WTC11 (cell line): ENCODE measurements around the gene FAM107B. TPM values are rescaled to one million over a fixed set of nuclear protein-coding genes. Genes with fewer than 3 reads are reported as not detected.

ENCODE experiments used
- ATAC-seq: fragments of 200-7000 bp; cut with Tn5 transposase; 2 replicates; pipeline ENCODE4 v1.10.0; 2021; ENCODE audit warnings: mild to moderate bottlenecking, moderate library complexity
- CTCF ChIA-PET: fragments of 300-600 bp; sonication (Branson Sonifier 250); formaldehyde crosslinking; loops from one replicate; lab custom pipeline; 2021; ENCODE audit warnings: antibody characterized with exemption; lab: Charles Lee
- POLR2A ChIA-PET: fragments of 350-600 bp; sonication (Branson Sonifier 250); formaldehyde crosslinking; loops from one replicate; lab custom pipeline; 2021; ENCODE audit warnings: antibody characterized with exemption; lab: Charles Lee
- DNase-seq: peaks from one replicate; pipeline ENCODE4 v3.0.0; 2021; ENCODE audit warnings: low spot score
- H3K27ac Mint-ChIP-seq: 2 replicates; pipeline ENCODE4 v1.8.0; 2021; ENCODE audit warnings: mixed read lengths
- H3K27me3 Mint-ChIP-seq: 2 replicates; pipeline ENCODE4 v1.8.0; 2021; ENCODE audit warnings: low read depth, mild to moderate bottlenecking, moderate library complexity, mixed read lengths
- H3K36me3 Mint-ChIP-seq: 2 replicates; pipeline ENCODE4 v1.8.0; 2021; ENCODE audit warnings: mixed read lengths
- H3K4me1 Mint-ChIP-seq: 2 replicates; pipeline ENCODE4 v1.8.0; 2022; ENCODE audit warnings: mixed read lengths
- H3K4me3 Mint-ChIP-seq: 2 replicates; pipeline ENCODE4 v1.8.0; 2021; ENCODE audit warnings: mild to moderate bottlenecking, moderate library complexity, mixed read lengths
- H3K9me3 Mint-ChIP-seq: 2 replicates; pipeline ENCODE4 v1.8.0; 2021; ENCODE audit warnings: mixed read lengths
- AFF4 ChIP-seq: sonication (generic); formaldehyde crosslinking; IDR thresholded peaks from 2 replicates; pipeline ENCODE4 v1.8.1; 2023; ENCODE audit warnings: mild to moderate bottlenecking, missing genetic modification reagents, borderline replicate concordance
- ARID4B ChIP-seq: sonication (generic); formaldehyde crosslinking; IDR thresholded peaks from 2 replicates; pipeline ENCODE4 v1.8.0; 2023; ENCODE audit warnings: missing genetic modification reagents, mild to moderate bottlenecking, borderline replicate concordance
- CREM ChIP-seq: sonication (generic); formaldehyde crosslinking; IDR thresholded peaks from 2 replicates; pipeline ENCODE4 v1.8.1; 2022; ENCODE audit warnings: mild to moderate bottlenecking, missing genetic modification reagents, moderate library complexity
- ESRRA ChIP-seq: sonication (generic); formaldehyde crosslinking; IDR thresholded peaks from 2 replicates; pipeline ENCODE4 v1.8.1; 2022; ENCODE audit warnings: mild to moderate bottlenecking, missing genetic modification reagents, borderline replicate concordance
- FOXP4 ChIP-seq: sonication (generic); formaldehyde crosslinking; IDR thresholded peaks from 2 replicates; pipeline ENCODE4 v1.8.0; 2022; ENCODE audit warnings: mild to moderate bottlenecking, missing genetic modification reagents
- JAZF1 ChIP-seq: fragments of 250-450 bp; sonication (Bioruptor Pico); IDR thresholded peaks from 2 replicates; pipeline ENCODE4 v1.9.0; 2021; ENCODE audit warnings: moderate library complexity, mild to moderate bottlenecking, inconsistent platforms
- JUN ChIP-seq: sonication (generic); formaldehyde crosslinking; IDR thresholded peaks from 2 replicates; pipeline ENCODE4 v1.8.0; 2023; ENCODE audit warnings: mild to moderate bottlenecking, missing genetic modification reagents
- MXD4 ChIP-seq: fragments of 250-450 bp; sonication (Bioruptor Pico); IDR thresholded peaks from 2 replicates; pipeline ENCODE4 v1.8.0; 2021; ENCODE audit warnings: mild to moderate bottlenecking, moderate library complexity, borderline replicate concordance
- NFYB ChIP-seq: sonication (generic); formaldehyde crosslinking; conservative IDR thresholded peaks from 2 replicates; pipeline ENCODE4 v1.8.0; 2022; ENCODE audit warnings: low read depth, missing genetic modification reagents
- NR1H2 ChIP-seq: sonication (generic); formaldehyde crosslinking; IDR thresholded peaks from 2 replicates; pipeline ENCODE4 v1.9.0; 2021; ENCODE audit warnings: mild to moderate bottlenecking, moderate library complexity, missing genetic modification reagents
- OVOL2 ChIP-seq: fragments of 250-450 bp; sonication (Bioruptor Pico); IDR thresholded peaks from 2 replicates; pipeline ENCODE4 v1.9.0; 2021; ENCODE audit warnings: mild to moderate bottlenecking, borderline replicate concordance
- RELA ChIP-seq: sonication (generic); formaldehyde crosslinking; IDR thresholded peaks from 2 replicates; pipeline ENCODE4 v1.8.1; 2022; ENCODE audit warnings: missing genetic modification reagents, mild to moderate bottlenecking, borderline replicate concordance
- SP1 ChIP-seq: sonication (generic); formaldehyde crosslinking; conservative IDR thresholded peaks from 2 replicates; pipeline ENCODE4 v1.8.1; 2022; ENCODE audit warnings: missing genetic modification reagents
- ZMAT4 ChIP-seq: fragments of 250-450 bp; sonication (Bioruptor Pico); IDR thresholded peaks from 2 replicates; pipeline ENCODE4 v1.9.0; 2021; ENCODE audit warnings: mild to moderate bottlenecking
- ZNF121 ChIP-seq: sonication (generic); formaldehyde crosslinking; IDR thresholded peaks from 2 replicates; pipeline ENCODE4 v1.8.0; 2023; ENCODE audit warnings: missing genetic modification reagents
- total RNA-seq: library from RNA; stranded (reverse); gene quantifications from 3 replicates; pipeline ENCODE4 v1.2.3, GENCODE V29; 2021
- TF ChIP-seq, protein P1 (sequence below): sonication (generic); formaldehyde crosslinking; IDR thresholded peaks from 2 replicates; pipeline ENCODE4 v1.8.1; 2022; ENCODE audit warnings: mild to moderate bottlenecking, missing genetic modification reagents, moderate library complexity, borderline replicate concordance
- TF ChIP-seq, protein P2 (sequence below): sonication (generic); formaldehyde crosslinking; IDR thresholded peaks from 2 replicates; pipeline ENCODE4 v1.8.1; 2022; ENCODE audit warnings: mild to moderate bottlenecking, moderate library complexity, missing genetic modification reagents

The FAM107B gene
- total RNA-seq, 1 experiment from 2014 or later: 22.4 TPM

- Mint-ChIP-seq H3K27me3 (no peaks in the 10 kb centered on the region), H3K36me3 (no peaks in the 10 kb centered on the region), H3K27ac (no peak overlapping the region), H3K9me3 (no peaks in the 10 kb centered on the region; the same call in 1 of the 2 replicates), H3K4me3 (no peak overlapping the region), H3K4me1 (peaks cover 40% of the 10 kb centered on the region)
- TF ChIP-seq, protein P1, sequence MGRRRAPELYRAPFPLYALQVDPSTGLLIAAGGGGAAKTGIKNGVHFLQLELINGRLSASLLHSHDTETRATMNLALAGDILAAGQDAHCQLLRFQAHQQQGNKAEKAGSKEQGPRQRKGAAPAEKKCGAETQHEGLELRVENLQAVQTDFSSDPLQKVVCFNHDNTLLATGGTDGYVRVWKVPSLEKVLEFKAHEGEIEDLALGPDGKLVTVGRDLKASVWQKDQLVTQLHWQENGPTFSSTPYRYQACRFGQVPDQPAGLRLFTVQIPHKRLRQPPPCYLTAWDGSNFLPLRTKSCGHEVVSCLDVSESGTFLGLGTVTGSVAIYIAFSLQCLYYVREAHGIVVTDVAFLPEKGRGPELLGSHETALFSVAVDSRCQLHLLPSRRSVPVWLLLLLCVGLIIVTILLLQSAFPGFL (CRISPR knock-in tag): no peak
- no peak for TF ChIP-seq FOXP4 (CRISPR knock-in tag)
- DNase-seq (no peak), ATAC-seq (no peak)
- ChIA-PET POLR2A (interaction anchor here (0.7 kb wide), 1 partner anchor 18 kb away, joined by 3 read pairs; no protein-coding TSS in a partner anchor), CTCF (interaction anchor here (1.0 kb wide), 1 partner anchor 18 kb away, joined by 3 read pairs; no protein-coding TSS in a partner anchor)
Observed at GRCh38 chr10:14573666-14574261, 200.9 kb downstream of the FAM107B start.

GRCh38 chr10:14572811-14573210, 201.9 kb downstream of the FAM107B start:
- CTCF ChIA-PET: interaction anchor here (1.0 kb wide), 1 partner anchor 17 kb away, joined by 3 read pairs; no protein-coding TSS in a partner anchor
- POLR2A ChIA-PET: interaction anchor here (0.7 kb wide), 1 partner anchor 18 kb away, joined by 3 read pairs; no protein-coding TSS in a partner anchor
- ATAC-seq (no peak), DNase-seq (no peak)
- Mint-ChIP-seq H3K27me3 (no peaks in the 10 kb centered on the region), H3K36me3 (peaks cover 3% of the 10 kb centered on the region), H3K4me1 (peaks cover 31% of the 10 kb centered on the region), H3K27ac (no peak overlapping the region), H3K4me3 (no peak overlapping the region), H3K9me3 (no peaks in the 10 kb centered on the region; the same call in 1 of the 2 replicates)
- no peak for TF ChIP-seq NR1H2
- TF ChIP-seq SP1 (CRISPR knock-in tag): no peak
- TF ChIP-seq OVOL2 (CRISPR knock-in tag): no peak
- no peak for TF ChIP-seq MXD4 (CRISPR knock-in tag)
- no peak for TF ChIP-seq ESRRA (CRISPR knock-in tag)
- no peak for TF ChIP-seq CREM (CRISPR knock-in tag)
- no peak for TF ChIP-seq ZNF121 (CRISPR knock-in tag)
- TF ChIP-seq ARID4B: no peak
- TF ChIP-seq, protein P2, sequence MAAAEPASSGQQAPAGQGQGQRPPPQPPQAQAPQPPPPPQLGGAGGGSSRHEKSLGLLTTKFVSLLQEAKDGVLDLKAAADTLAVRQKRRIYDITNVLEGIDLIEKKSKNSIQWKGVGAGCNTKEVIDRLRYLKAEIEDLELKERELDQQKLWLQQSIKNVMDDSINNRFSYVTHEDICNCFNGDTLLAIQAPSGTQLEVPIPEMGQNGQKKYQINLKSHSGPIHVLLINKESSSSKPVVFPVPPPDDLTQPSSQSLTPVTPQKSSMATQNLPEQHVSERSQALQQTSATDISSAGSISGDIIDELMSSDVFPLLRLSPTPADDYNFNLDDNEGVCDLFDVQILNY (CRISPR knock-in tag): no peak
- TF ChIP-seq RELA (CRISPR knock-in tag): no peak
- no peak for TF ChIP-seq JAZF1 (CRISPR knock-in tag)
- no peak for TF ChIP-seq NFYB (CRISPR knock-in tag)
- TF ChIP-seq AFF4 (CRISPR knock-in tag): no peak
- no peak for TF ChIP-seq ZMAT4 (CRISPR knock-in tag)
- no peak for TF ChIP-seq JUN
